Endothelial cell (in vitro differentiated cells): ENCODE results near the gene SURF2. TPM values are rescaled to one million over a fixed set of nuclear protein-coding genes. Genes with fewer than 3 reads are reported as not detected.

Source experiments
- DNase-seq: peaks from one replicate; pipeline ENCODE4 v3.0.0; 2021; ENCODE audit warnings: low spot score
- H3K27ac Mint-ChIP-seq: one replicate; pipeline ENCODE4 v1.8.0; 2021; ENCODE audit warnings: mixed read lengths, inconsistent platforms; ENCODE audit not compliant: unreplicated experiment
- H3K27me3 Mint-ChIP-seq: one replicate; pipeline ENCODE4 v1.8.0; 2021; ENCODE audit warnings: mild to moderate bottlenecking, moderate library complexity, mixed read lengths, inconsistent platforms; ENCODE audit not compliant: unreplicated experiment
- H3K36me3 Mint-ChIP-seq: one replicate; pipeline ENCODE4 v1.8.0; 2021; ENCODE audit warnings: mild to moderate bottlenecking, low read depth, mixed read lengths, inconsistent platforms; ENCODE audit not compliant: unreplicated experiment
- H3K4me1 Mint-ChIP-seq: one replicate; pipeline ENCODE4 v1.8.0; 2021; ENCODE audit warnings: mild to moderate bottlenecking, mixed read lengths, inconsistent platforms; ENCODE audit not compliant: unreplicated experiment
- H3K4me3 Mint-ChIP-seq: one replicate; pipeline ENCODE4 v1.8.0; 2021; ENCODE audit warnings: mild to moderate bottlenecking, mixed read lengths, inconsistent platforms; ENCODE audit not compliant: unreplicated experiment
- H3K9me3 Mint-ChIP-seq: one replicate; pipeline ENCODE4 v1.8.0; 2021; ENCODE audit warnings: mixed read lengths, inconsistent platforms; ENCODE audit not compliant: unreplicated experiment
- total RNA-seq: library from RNA; stranded (reverse); fragmentation: NEBNext Ultra II Directional; extraction: Animal tissue kit (Norgen Biotek cat#: 25700); gene quantifications from one replicate; pipeline ENCODE4 v1.2.1, GENCODE V29; 2021; ENCODE audit not compliant: unreplicated experiment
- TF ChIP-seq, protein P1 (sequence below): fragments of 200-600 bp; sonication (generic); IDR thresholded peaks from one replicate; pipeline ENCODE4 v1.5.0; 2021; ENCODE audit warnings: antibody characterized with exemption; ENCODE audit not compliant: unreplicated experiment

The SURF2 gene
- total RNA-seq, 1 donor from 2014 or later: 11.9 TPM

GRCh38 chr9:133339641-133340040 is 16.7 kb upstream of the SURF2 start:
- TF ChIP-seq, protein P1, sequence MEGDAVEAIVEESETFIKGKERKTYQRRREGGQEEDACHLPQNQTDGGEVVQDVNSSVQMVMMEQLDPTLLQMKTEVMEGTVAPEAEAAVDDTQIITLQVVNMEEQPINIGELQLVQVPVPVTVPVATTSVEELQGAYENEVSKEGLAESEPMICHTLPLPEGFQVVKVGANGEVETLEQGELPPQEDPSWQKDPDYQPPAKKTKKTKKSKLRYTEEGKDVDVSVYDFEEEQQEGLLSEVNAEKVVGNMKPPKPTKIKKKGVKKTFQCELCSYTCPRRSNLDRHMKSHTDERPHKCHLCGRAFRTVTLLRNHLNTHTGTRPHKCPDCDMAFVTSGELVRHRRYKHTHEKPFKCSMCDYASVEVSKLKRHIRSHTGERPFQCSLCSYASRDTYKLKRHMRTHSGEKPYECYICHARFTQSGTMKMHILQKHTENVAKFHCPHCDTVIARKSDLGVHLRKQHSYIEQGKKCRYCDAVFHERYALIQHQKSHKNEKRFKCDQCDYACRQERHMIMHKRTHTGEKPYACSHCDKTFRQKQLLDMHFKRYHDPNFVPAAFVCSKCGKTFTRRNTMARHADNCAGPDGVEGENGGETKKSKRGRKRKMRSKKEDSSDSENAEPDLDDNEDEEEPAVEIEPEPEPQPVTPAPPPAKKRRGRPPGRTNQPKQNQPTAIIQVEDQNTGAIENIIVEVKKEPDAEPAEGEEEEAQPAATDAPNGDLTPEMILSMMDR: no peak
- H3K27me3 Mint-ChIP-seq: peaks cover 6% of the 10 kb centered on the region
- H3K9me3 Mint-ChIP-seq: no peaks in the 10 kb centered on the region
- peaks cover 21% of the 10 kb centered on the region for H3K36me3 Mint-ChIP-seq
- DNase-seq: no peak
- peak overlapping the region; percentile 38 for H3K4me3 Mint-ChIP-seq
- H3K27ac Mint-ChIP-seq: no peak overlapping the region
- H3K4me1 Mint-ChIP-seq: peaks cover 12% of the 10 kb centered on the region

DNA sequence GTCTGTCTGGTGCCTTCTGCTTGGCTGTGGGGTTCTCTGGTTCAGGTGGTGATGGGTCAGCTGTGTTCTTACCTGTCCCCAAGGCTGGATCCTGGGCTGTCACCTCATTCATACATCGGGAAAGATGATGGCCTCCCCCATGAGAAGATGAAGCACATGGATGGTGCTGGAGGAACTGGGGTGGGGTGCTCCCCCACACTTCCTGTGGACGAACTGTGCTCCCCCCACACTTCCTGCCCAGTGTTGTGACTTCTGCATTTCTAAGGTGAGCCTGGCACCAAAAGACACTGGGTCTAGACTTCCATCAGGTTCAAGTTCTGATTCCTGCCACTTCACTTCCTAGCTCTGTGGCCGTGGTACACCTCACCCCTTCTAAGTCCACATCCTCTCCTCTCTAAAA is 16.1 kb upstream of the SURF2 start:
- Mint-ChIP-seq H3K9me3 (no peaks in the 10 kb centered on the region), H3K27ac (no peak overlapping the region), H3K4me1 (peaks cover 8% of the 10 kb centered on the region), H3K27me3 (peaks cover 8% of the 10 kb centered on the region), H3K4me3 (no peak overlapping the region), H3K36me3 (peaks cover 21% of the 10 kb centered on the region)
- TF ChIP-seq, protein P1: no peak
- DNase-seq: no peak

DNA sequence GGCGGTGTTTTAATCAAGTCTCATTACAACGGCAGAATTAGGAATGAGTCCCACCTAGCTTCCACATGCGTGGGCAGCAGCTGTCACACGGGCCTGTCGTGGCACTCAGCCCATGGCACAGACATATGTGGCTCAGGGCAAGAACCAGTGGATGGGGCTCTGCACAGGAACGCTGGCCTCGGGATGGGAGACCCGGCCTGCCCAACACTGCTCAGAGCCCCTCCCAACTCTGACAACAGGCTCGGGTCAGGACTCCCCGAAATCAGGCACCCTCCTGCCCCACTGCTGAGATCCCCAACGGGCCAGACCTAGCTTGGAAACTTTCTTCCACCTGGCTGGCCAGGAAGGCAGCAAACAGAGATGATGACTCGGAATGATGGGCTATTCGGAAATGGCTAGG is 15.4 kb upstream of the SURF2 start:
- no peak overlapping the region for H3K4me3 Mint-ChIP-seq
- H3K27me3 Mint-ChIP-seq: peaks cover 8% of the 10 kb centered on the region
- TF ChIP-seq, protein P1: no peak
- H3K36me3 Mint-ChIP-seq: peaks cover 18% of the 10 kb centered on the region
- H3K9me3 Mint-ChIP-seq: no peaks in the 10 kb centered on the region
- H3K4me1 Mint-ChIP-seq: peaks cover 3% of the 10 kb centered on the region
- H3K27ac Mint-ChIP-seq: no peak overlapping the region
- no peak for DNase-seq

- Mint-ChIP-seq H3K36me3 (peaks cover 18% of the 10 kb centered on the region), H3K27me3 (peaks cover 8% of the 10 kb centered on the region), H3K9me3 (no peaks in the 10 kb centered on the region), H3K27ac (no peak overlapping the region), H3K4me3 (no peak overlapping the region), H3K4me1 (peaks cover 6% of the 10 kb centered on the region)
- no peak for DNase-seq
- TF ChIP-seq, protein P1: no peak
Observed at GRCh38 chr9:133341369-133342068, 14.8 kb upstream of the SURF2 start.

GRCh38 chr9:133342069-133342406 is 14.3 kb upstream of the SURF2 start:
- H3K4me3 Mint-ChIP-seq: no peak overlapping the region
- TF ChIP-seq, protein P1: no peak
- peak; percentile 41 for DNase-seq
- H3K9me3 Mint-ChIP-seq: no peaks in the 10 kb centered on the region
- peaks cover 8% of the 10 kb centered on the region for H3K27me3 Mint-ChIP-seq
- no peak overlapping the region for H3K27ac Mint-ChIP-seq
- H3K36me3 Mint-ChIP-seq: peaks cover 21% of the 10 kb centered on the region
- peaks cover 10% of the 10 kb centered on the region for H3K4me1 Mint-ChIP-seq
